Measurements from ENCODE around the gene PTGIR. TPM values are rescaled to one million over a fixed set of nuclear protein-coding genes. Genes with fewer than 3 reads are reported as not detected.

PTGIR gene
- total and polyA plus RNA-seq, 2 of the 4 experiments (the other 2 are of a cell fraction), result 0.54 to 5.3 TPM

- no peaks in the 10 kb centered on the region for H3K9me3 ChIP-seq (ENCODE audit: control insufficient read depth, insufficient read depth, low read length)
- no peak overlapping the region for H2AFZ ChIP-seq (replicated peaks; ENCODE audit: low read length, poor library complexity)
- H2BK15ac ChIP-seq (ENCODE audit: low read depth, low read length), result no peak overlapping the region
- ChIA-PET CTCF (interaction anchor here (1.7 to 2.0 kb wide), 2 partner anchors 43 to 46 kb away, joined by 4 to 18 read pairs; partner anchors contain the start of gene DACT3), POLR2A (ENCODE audit: unreplicated experiment) (no interaction called here)
- DNase-seq, result no peak
- no peak overlapping the region for H3K4me2 ChIP-seq (ENCODE audit: low read depth, low read length)
- no peak overlapping the region for H3K18ac ChIP-seq (ENCODE audit: low read depth, low read length)
- no peak overlapping the region for H2BK5ac ChIP-seq (ENCODE audit: low read depth, low read length, poor library complexity, severe bottlenecking)
- 0 out of 2 replicates have a peak overlapping the region, but pooled peaks have one; percentile 5 for H3K14ac ChIP-seq (replicated peaks; ENCODE audit: low read depth, low read length)
- in situ Hi-C loops (cut with MboI; ENCODE audit: low sequenced_read_pairs) (no loop called here), dilution Hi-C loops (cut with HindIII; ENCODE audit: low sequenced_read_pairs, unreplicated experiment) (no loop called here), intact Hi-C loops (cut with micrococcal nuclease) (loop anchor here (10.0 kb wide), 1 partner anchor 129 kb away; the partner anchor contains the start of genes FKRP and STRN4)
- no peak overlapping the region for H2AK9ac ChIP-seq (replicated peaks; ENCODE audit: low read depth, low read length, poor library complexity)
- no peak overlapping the region for H3K56ac ChIP-seq (ENCODE audit: extremely low read depth, insufficient read depth, low read length)
- H3K4me1 ChIP-seq (ENCODE audit: control insufficient read depth, insufficient read depth, low read length), result peaks cover 19% of the 10 kb centered on the region
- H2AK5ac ChIP-seq (ENCODE audit: low read depth, low read length), result peak overlapping the region; percentile 70
- no peak overlapping the region for H4K5ac ChIP-seq (ENCODE audit: low read depth, low read length)
- no peak for TF ChIP-seq BHLHE40 (IDR thresholded peaks at IDR 0.05; ENCODE audit: low read depth, low read length)
- TF ChIP-seq MXI1 (IDR thresholded peaks at IDR 0.05; ENCODE audit: borderline replicate concordance, low read depth, low read length), result no peak
- TF ChIP-seq MAZ (IDR thresholded peaks at IDR 0.05; ENCODE audit: borderline replicate concordance, low read depth, low read length), result no peak
- TF ChIP-seq SMC3 (IDR thresholded peaks at IDR 0.05; ENCODE audit: low read depth, low read length), result no peak
- no peak for TF ChIP-seq CTCF (conservative IDR thresholded peaks at IDR 0.05; ENCODE audit: low read depth, low read length)
- no peak for TF ChIP-seq FOS (IDR thresholded peaks at IDR 0.05; ENCODE audit: low read depth, low read length)
- TF ChIP-seq RAD21 (IDR thresholded peaks at IDR 0.05; ENCODE audit: low read length), result no peak
- TF ChIP-seq MAFK (IDR thresholded peaks at IDR 0.05; ENCODE audit: low read depth, low read length), result no peak
- TF ChIP-seq USF2 (IDR thresholded peaks at IDR 0.05; ENCODE audit: low read depth, low read length), result no peak
- no peak for TF ChIP-seq RCOR1 (IDR thresholded peaks at IDR 0.05; ENCODE audit: insufficient replicate concordance, low read length)
- no peak for TF ChIP-seq RFX5 (IDR thresholded peaks at IDR 0.05; ENCODE audit: low read depth, low read length)
- TF ChIP-seq NFE2L2 (IDR thresholded peaks at IDR 0.05; ENCODE audit: low read depth, low read length), result no peak
- no peak for TF ChIP-seq ELK1 (IDR thresholded peaks at IDR 0.05; ENCODE audit: borderline replicate concordance, low read depth, low read length)
- TF ChIP-seq POLR2A (IDR thresholded peaks at IDR 0.05; ENCODE audit: low read depth, low read length), result no peak
- no peak for TF ChIP-seq CHD1 (IDR thresholded peaks at IDR 0.05; ENCODE audit: low read depth, low read length)
- no peak for TF ChIP-seq CEBPB (IDR thresholded peaks at IDR 0.05; ENCODE audit: low read depth, low read length)
- H4K8ac ChIP-seq (ENCODE audit: low read depth in 2 of 2, low read length in 2 of 2), result no peak overlapping the region
- no peak overlapping the region for H3K23ac ChIP-seq (ENCODE audit: low read depth, low read length)
- no peak overlapping the region for H3K9ac ChIP-seq (ENCODE audit: low read depth, low read length)
- no peak for ATAC-seq (ENCODE audit: low read depth)
- peaks cover 3% of the 10 kb centered on the region for H3K36me3 ChIP-seq (ENCODE audit: control insufficient read depth, insufficient read depth, low read length)
- no peaks in the 10 kb centered on the region for H3K27me3 ChIP-seq (ENCODE audit: control insufficient read depth, insufficient read depth, low read length)
- no peak overlapping the region for H2BK20ac ChIP-seq (ENCODE audit: low read depth, low read length)
- H3K9me1 ChIP-seq (ENCODE audit: insufficient read depth, low read length), result peaks cover 15% of the 10 kb centered on the region; the same call in 1 of the 2 replicates
- no peak overlapping the region for H2BK120ac ChIP-seq (ENCODE audit: low read depth, low read length)
- H4K20me1 ChIP-seq (ENCODE audit: insufficient read depth, low read length), result peaks cover 14% of the 10 kb centered on the region
- WGBS, 2 experiments (ENCODE audit: extremely low coverage in 2 of 2, insufficient read length in 1 of 2), result 80% methylated on average over 1 of the region's 10 CpGs; no CpG with 5 or more reads in 1 of the 2 experiments
- no peak overlapping the region for H4K91ac ChIP-seq (ENCODE audit: insufficient read depth, low read depth, low read length)
- H3K4me3 ChIP-seq (ENCODE audit: insufficient read depth, low read depth, low read length), result no peak overlapping the region
- no TSS peak for BruUV-seq (replicated peaks)
- H3K27ac ChIP-seq (ENCODE audit: insufficient read depth, low read length), result no peak overlapping the region
- H3K4ac ChIP-seq (ENCODE audit: low read depth, low read length), result 0 out of 2 replicates have a peak overlapping the region, but pooled peaks have one; percentile 1
- no peaks in the 10 kb centered on the region for H3K79me1 ChIP-seq (ENCODE audit: low read depth in 1 of 2, low read length in 2 of 2)
These were observed 8.9 kb downstream of the PTGIR start for GRCh38 chr19:46615966-46616365.
